OCI-LY3 (cell line): ENCODE data around the gene PCP4.
A peak's percentile ranks its signal among the peaks of the same experiment; 100 is the strongest.

Experiments used
- H2AFZ ChIP-seq: fragments of 200-600, 300-600 bp; shearing (Covaris generic); 2 replicates; pipeline ENCODE4 v1.6.0; 2014; ENCODE audit warnings: antibody characterized with exemption, low read depth, low read length
- H3K27ac ChIP-seq: fragments of 200-600, 300-600 bp; sonication (generic); 2 replicates; pipeline ENCODE4 v1.5.1; 2014; ENCODE audit warnings: mild to moderate bottlenecking, low read length, moderate library complexity, mixed read lengths
- H3K27me3 ChIP-seq: fragments of 200-600, 300-600 bp; sonication (generic); 2 replicates; pipeline ENCODE4 v1.6.1; 2014; ENCODE audit warnings: low read depth, low read length, mixed read lengths
- H3K36me3 ChIP-seq: fragments of 200-600, 300-600 bp; sonication (generic); replicated peaks from 2 replicates; pipeline ENCODE3; 2014; ENCODE audit warnings: low read depth, low read length, mixed read lengths
- H3K4me1 ChIP-seq: fragments of 300-600, 200-600 bp; sonication (generic); 2 replicates; pipeline ENCODE4 v1.6.1; 2014; ENCODE audit warnings: low read length, mixed read lengths
- H3K4me2 ChIP-seq: fragments of 200-600, 300-600 bp; sonication (generic); 2 replicates; pipeline ENCODE4 v1.6.1; 2014; ENCODE audit warnings: low read length, mixed read lengths
- H3K4me3 ChIP-seq: fragments of 300-600, 200-600 bp; sonication (generic); 2 replicates; pipeline ENCODE4 v1.5.1; 2014; ENCODE audit warnings: antibody characterized with exemption, mild to moderate bottlenecking, low read length, moderate library complexity
- H3K79me2 ChIP-seq: fragments of 300-600, 200-600 bp; shearing (Covaris generic); 2 replicates; pipeline ENCODE4 v1.6.1; 2014; ENCODE audit warnings: mild to moderate bottlenecking, low read length, mixed read lengths
- H3K9ac ChIP-seq: fragments of 300-600, 200-600 bp; shearing (Covaris generic); 2 replicates; pipeline ENCODE4 v1.6.0; 2014; ENCODE audit warnings: mild to moderate bottlenecking, low read length, moderate library complexity
- H3K9me3 ChIP-seq: fragments of 200-600, 300-600 bp; shearing (Covaris generic); 2 replicates; pipeline ENCODE4 v1.6.1; 2014; ENCODE audit warnings: low read length, mixed read lengths; ENCODE audit not compliant: insufficient read depth
- H4K20me1 ChIP-seq: fragments of 200-600, 300-600 bp; sonication (generic); 2 replicates; pipeline ENCODE4 v1.6.1; 2016; ENCODE audit warnings: low read length, mixed read lengths; ENCODE audit not compliant: insufficient read depth
- CTCF ChIP-seq: fragments of 200-600, 300-600 bp; sonication (generic); IDR thresholded peaks from 2 replicates; pipeline ENCODE4 v1.5.1; 2014; ENCODE audit warnings: antibody characterized with exemption, low read length, low read depth
- EZH2phosphoT487 ChIP-seq: fragments of 200-600 bp; shearing (Covaris generic); IDR thresholded peaks from 2 replicates; pipeline ENCODE4 v1.6.1; 2018; ENCODE audit warnings: antibody characterized with exemption, mixed run types, low read depth

The PCP4 gene

GRCh38 chr21:39867198-39867650 is at the start of gene PCP4:
TSS of gene PCP4 (plus strand) at chr21:39867438. CDS start at chr21:39867502, 64 bp downstream.
- no peak within 1 kb of the TSS for H3K4me3 ChIP-seq
- TF ChIP-seq EZH2phosphoT487 (no peak), CTCF (peak; percentile 64)
- H4K20me1 ChIP-seq = no peaks in the 10 kb centered on the region
- no peak within 1 kb of the TSS for H2AFZ ChIP-seq
- no peaks in the 10 kb centered on the region for H3K36me3 ChIP-seq
- no peaks in the 10 kb centered on the region for H3K27me3 ChIP-seq
- no peaks in the 10 kb centered on the region for H3K9me3 ChIP-seq
- H3K27ac ChIP-seq = no peak within 1 kb of the TSS
- H3K9ac ChIP-seq = no peak within 1 kb of the TSS
- no peaks in the 10 kb centered on the region for H3K79me2 ChIP-seq
- H3K4me2 ChIP-seq = no peak within 1 kb of the TSS
- no peaks in the 10 kb centered on the region for H3K4me1 ChIP-seq

- no peaks in the 10 kb centered on the region for H3K4me1 ChIP-seq
- no peak overlapping the region for H3K4me2 ChIP-seq
- H2AFZ ChIP-seq = no peak overlapping the region
- no peak overlapping the region for H3K27ac ChIP-seq
- no peaks in the 10 kb centered on the region for H4K20me1 ChIP-seq
- no peaks in the 10 kb centered on the region for H3K79me2 ChIP-seq
- H3K4me3 ChIP-seq = no peak overlapping the region
- no peaks in the 10 kb centered on the region for H3K36me3 ChIP-seq
- TF ChIP-seq CTCF = no peak
- no peak for TF ChIP-seq EZH2phosphoT487
- H3K9me3 ChIP-seq = no peaks in the 10 kb centered on the region
- no peaks in the 10 kb centered on the region for H3K27me3 ChIP-seq
- no peak overlapping the region for H3K9ac ChIP-seq
Observed at GRCh38 chr21:39818557-39818956, 48.7 kb upstream of the PCP4 start.

- no peak overlapping the region for H3K4me3 ChIP-seq
- H3K36me3 ChIP-seq = no peaks in the 10 kb centered on the region
- H3K79me2 ChIP-seq = no peaks in the 10 kb centered on the region
- H3K4me2 ChIP-seq = no peak overlapping the region
- H4K20me1 ChIP-seq = no peaks in the 10 kb centered on the region
- H3K9ac ChIP-seq = no peak overlapping the region
- H2AFZ ChIP-seq = no peak overlapping the region
- TF ChIP-seq EZH2phosphoT487 = no peak
- no peak for TF ChIP-seq CTCF
- H3K27ac ChIP-seq = no peak overlapping the region
- no peaks in the 10 kb centered on the region for H3K9me3 ChIP-seq
- H3K27me3 ChIP-seq = no peaks in the 10 kb centered on the region
- H3K4me1 ChIP-seq = no peaks in the 10 kb centered on the region
Observed at GRCh38 chr21:39822042-39822441, 45.2 kb upstream of the PCP4 start.

- Histone ChIP-seq H3K4me1 (no peaks in the 10 kb centered on the region), H2AFZ (no peak overlapping the region), H3K27me3 (no peaks in the 10 kb centered on the region), H3K4me2 (no peak overlapping the region), H3K9me3 (no peaks in the 10 kb centered on the region), H3K27ac (no peak overlapping the region), H3K9ac (no peak overlapping the region), H4K20me1 (no peaks in the 10 kb centered on the region), H3K79me2 (no peaks in the 10 kb centered on the region), H3K4me3 (no peak overlapping the region), H3K36me3 (no peaks in the 10 kb centered on the region)
- no peak for TF ChIP-seq EZH2phosphoT487
- no peak for TF ChIP-seq CTCF
Observed at GRCh38 chr21:39825250-39825649, 42.0 kb upstream of the PCP4 start.
